ENCODE data around the gene TMEM271. TPM values are rescaled to one million over a fixed set of nuclear protein-coding genes. Genes with fewer than 3 reads are reported as not detected.

Gene TMEM271
- total RNA-seq, 4 donors from 2014 or later: not detected

DNA sequence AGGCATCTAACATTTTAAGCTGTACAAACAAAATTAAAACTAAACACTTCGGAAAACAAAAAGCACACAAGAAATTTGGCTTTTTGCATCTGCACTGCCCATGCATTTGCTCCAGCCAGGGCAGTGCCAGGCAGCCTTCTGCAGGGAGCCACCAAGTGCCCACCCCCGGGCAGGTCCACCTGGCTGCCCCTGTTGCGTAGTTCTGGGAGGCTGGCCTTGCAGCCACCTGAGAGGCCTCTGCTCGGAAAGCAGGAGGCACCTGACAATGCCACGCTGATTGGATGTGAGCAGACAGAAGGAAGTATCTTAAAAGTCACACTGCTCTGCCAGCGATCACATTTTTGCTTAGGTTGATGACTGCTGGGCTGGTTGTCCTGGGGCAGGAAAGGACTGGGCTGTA, 3.5 kb downstream of the TMEM271 start:
- H3K4me3 ChIP-seq: no peak overlapping the region
- no peak for TF ChIP-seq POLR2A (IDR thresholded peaks at IDR 0.05)
- TF ChIP-seq, protein P1, sequence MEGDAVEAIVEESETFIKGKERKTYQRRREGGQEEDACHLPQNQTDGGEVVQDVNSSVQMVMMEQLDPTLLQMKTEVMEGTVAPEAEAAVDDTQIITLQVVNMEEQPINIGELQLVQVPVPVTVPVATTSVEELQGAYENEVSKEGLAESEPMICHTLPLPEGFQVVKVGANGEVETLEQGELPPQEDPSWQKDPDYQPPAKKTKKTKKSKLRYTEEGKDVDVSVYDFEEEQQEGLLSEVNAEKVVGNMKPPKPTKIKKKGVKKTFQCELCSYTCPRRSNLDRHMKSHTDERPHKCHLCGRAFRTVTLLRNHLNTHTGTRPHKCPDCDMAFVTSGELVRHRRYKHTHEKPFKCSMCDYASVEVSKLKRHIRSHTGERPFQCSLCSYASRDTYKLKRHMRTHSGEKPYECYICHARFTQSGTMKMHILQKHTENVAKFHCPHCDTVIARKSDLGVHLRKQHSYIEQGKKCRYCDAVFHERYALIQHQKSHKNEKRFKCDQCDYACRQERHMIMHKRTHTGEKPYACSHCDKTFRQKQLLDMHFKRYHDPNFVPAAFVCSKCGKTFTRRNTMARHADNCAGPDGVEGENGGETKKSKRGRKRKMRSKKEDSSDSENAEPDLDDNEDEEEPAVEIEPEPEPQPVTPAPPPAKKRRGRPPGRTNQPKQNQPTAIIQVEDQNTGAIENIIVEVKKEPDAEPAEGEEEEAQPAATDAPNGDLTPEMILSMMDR (IDR thresholded peaks at IDR 0.05 in 4 of 5, conservative IDR thresholded peaks at IDR 0.05 in 1 of 5): no peak
- H3K27ac ChIP-seq: no peak overlapping the region
- H3K4me1 ChIP-seq: no peaks in the 10 kb centered on the region
- in situ Hi-C loops (cut with MboI; ENCODE audit: low sequenced_read_pairs in 4 of 4): no loop called here
- no peaks in the 10 kb centered on the region for H3K36me3 ChIP-seq
- ATAC-seq: no peak
- no peaks in the 10 kb centered on the region for H3K9me3 ChIP-seq
- no peak for DNase-seq
- intact Hi-C loops (cut with DNase I; ENCODE audit: low total_unique reads): no loop called here
- peaks cover 33 to 50% (median 45%) of the 10 kb centered on the region in 3 donors for H3K27me3 ChIP-seq

DNA sequence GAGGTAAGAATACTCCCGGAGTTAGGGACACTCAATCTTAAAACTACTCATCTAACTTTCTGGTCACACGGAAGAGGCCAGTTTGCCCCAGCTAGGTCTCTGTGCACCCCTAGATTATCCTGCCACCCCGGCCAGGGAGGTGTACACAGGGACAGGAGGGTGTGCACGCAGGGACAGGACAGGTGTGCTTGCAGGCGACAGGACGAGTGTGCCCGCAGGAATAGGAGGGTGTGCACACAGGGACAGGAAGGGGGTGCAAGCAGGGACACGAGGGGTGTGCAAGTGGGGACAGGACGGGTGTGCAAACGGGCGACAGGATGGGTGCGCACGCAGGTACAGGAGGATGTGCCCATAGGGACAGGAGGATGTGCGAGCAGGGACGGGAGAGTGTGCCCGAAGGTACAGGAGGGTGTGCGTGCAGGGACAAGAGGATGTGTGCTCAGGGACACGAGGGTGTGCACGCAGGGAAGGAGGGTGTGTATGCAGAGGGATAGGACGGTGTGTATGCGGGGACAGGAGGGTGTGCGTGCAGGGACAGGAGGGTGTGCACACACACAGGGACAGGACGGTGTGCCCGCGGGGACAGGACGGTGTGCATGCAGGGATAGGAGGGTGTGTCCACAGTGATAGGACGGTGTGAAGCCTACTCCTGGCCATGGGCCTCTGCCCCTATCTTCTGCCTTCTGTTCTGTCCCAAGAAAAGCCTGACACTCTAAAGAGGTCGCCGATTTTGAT, 4.1 kb downstream of the TMEM271 start:
- TF ChIP-seq, protein P1 (IDR thresholded peaks at IDR 0.05 in 4 of 5, conservative IDR thresholded peaks at IDR 0.05 in 1 of 5): no peak
- TF ChIP-seq POLR2A (IDR thresholded peaks at IDR 0.05): no peak
- Histone ChIP-seq H3K9me3 (no peaks in the 10 kb centered on the region), H3K27ac (no peak overlapping the region), H3K27me3 (peaks cover 27 to 48% (median 39%) of the 10 kb centered on the region in 3 donors), H3K4me3 (no peak overlapping the region), H3K36me3 (no peaks in the 10 kb centered on the region), H3K4me1 (no peaks in the 10 kb centered on the region)
- intact Hi-C loops (cut with DNase I; ENCODE audit: low total_unique reads): no loop called here
- in situ Hi-C loops (cut with MboI; ENCODE audit: low sequenced_read_pairs in 4 of 4): no loop called here
- DNase-seq (no peak), ATAC-seq (no peak)

DNA sequence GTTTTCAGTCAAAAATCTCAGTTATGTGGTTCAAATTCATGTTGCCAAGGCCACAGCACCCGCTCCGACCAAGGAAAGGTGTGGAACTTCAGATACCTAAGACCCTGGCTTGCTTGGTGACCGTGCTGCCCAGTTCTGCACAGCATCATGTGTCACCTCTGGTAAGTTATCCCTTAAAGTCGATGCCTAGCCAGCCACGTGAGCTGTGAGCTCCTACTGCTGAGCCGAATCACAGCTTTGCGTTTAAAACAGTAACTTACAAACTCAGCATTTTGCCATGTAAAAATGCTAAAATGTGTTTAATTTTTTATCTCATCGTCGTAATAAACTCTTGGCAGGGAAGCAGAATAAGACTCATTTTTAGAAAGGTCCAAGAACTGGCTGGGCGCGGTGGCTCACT, 5.3 kb downstream of the TMEM271 start:
- H3K4me3 ChIP-seq: no peak overlapping the region
- H3K27me3 ChIP-seq: peaks cover 27 to 45% (median 38%) of the 10 kb centered on the region in 3 donors
- intact Hi-C loops (cut with DNase I; ENCODE audit: low total_unique reads) (no loop called here), in situ Hi-C loops (cut with MboI; ENCODE audit: low sequenced_read_pairs in 4 of 4) (no loop called here)
- H3K36me3 ChIP-seq: no peaks in the 10 kb centered on the region
- no peak for ATAC-seq
- H3K27ac ChIP-seq: no peak overlapping the region
- no peaks in the 10 kb centered on the region for H3K4me1 ChIP-seq
- DNase-seq: no peak
- no peaks in the 10 kb centered on the region for H3K9me3 ChIP-seq
- no peak for TF ChIP-seq POLR2A (IDR thresholded peaks at IDR 0.05)
- TF ChIP-seq, protein P1 (IDR thresholded peaks at IDR 0.05 in 4 of 5, conservative IDR thresholded peaks at IDR 0.05 in 1 of 5): no peak

DNA sequence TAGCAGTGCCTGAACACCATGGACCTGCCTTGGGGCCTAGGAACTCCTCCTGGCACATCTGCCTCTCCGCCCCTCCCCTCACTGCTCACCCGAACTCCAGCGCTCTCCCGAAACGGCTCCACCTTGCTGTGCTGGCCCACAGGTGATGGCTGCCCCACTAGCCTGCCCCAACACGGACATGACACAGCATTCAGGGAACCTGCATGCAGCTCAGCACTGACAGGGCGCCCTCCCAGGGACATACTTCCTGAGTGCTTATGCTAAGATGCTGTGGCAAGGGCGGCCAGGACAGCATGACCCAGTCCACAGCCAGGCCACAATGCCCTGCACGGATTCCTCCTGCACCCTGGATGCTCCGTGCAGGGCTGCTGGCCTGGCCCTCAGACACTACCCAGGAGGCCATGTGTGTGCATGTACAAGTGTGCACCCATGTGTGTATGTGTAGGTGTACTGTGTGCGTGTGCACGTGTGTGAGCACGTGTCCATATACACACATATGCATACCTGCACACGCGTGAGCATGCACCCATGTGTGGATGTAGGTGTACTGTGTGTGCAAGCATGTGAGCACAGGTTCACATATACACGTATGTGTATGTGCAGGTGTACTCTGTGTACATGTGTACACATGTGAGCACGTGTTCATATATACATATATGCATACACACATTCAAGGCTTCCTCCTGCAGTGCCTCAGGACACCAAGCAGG, 6.0 kb downstream of the TMEM271 start:
- Histone ChIP-seq H3K27me3 (peaks cover 27 to 45% (median 38%) of the 10 kb centered on the region in 3 donors), H3K27ac (no peak overlapping the region), H3K36me3 (no peaks in the 10 kb centered on the region), H3K4me3 (no peak overlapping the region), H3K4me1 (no peaks in the 10 kb centered on the region), H3K9me3 (no peaks in the 10 kb centered on the region)
- TF ChIP-seq, protein P1 (IDR thresholded peaks at IDR 0.05 in 4 of 5, conservative IDR thresholded peaks at IDR 0.05 in 1 of 5): no peak
- TF ChIP-seq POLR2A (IDR thresholded peaks at IDR 0.05): no peak
- ATAC-seq: no peak
- no peak for DNase-seq
- in situ Hi-C loops (cut with MboI; ENCODE audit: low sequenced_read_pairs in 4 of 4): no loop called here
- intact Hi-C loops (cut with DNase I; ENCODE audit: low total_unique reads): no loop called here

All from gastrocnemius medialis (tissue), 4 donors.